Activated CD4-positive, alpha-beta T cell treated with anti-CD3 and anti-CD28 coated beads, Interleukin-2, amount 50 U/mL, for 16 hours (primary cell): ENCODE measurements around the gene AHDC1.
A peak's percentile ranks its signal among the peaks of the same experiment; 100 is the strongest.

Source experiments
- DNase-seq: peaks from one replicate; pipeline ENCODE4 v3.0.0-alpha.2; 2020

AHDC1 gene

DNA sequence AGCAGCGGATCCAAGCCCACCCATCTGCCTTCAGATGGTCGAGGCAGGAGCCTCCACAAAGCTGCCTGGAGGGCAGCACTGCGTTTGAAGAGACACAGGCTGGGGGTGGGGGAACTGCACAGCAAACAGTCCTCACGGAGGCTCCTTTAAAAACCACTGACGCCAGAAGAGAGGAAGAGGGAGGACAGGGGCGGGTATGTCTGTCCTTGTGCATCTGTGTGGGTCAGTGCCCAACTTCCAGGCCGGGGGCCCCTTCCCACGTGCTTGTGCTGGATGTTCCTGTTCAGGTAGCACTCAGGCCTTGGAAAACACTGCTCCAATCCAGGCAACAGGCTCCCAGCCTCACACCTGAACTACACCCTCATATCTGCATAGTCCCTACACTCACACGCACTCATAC is 7.7 kb downstream of the AHDC1 start:
- DNase-seq = no peak

DNA sequence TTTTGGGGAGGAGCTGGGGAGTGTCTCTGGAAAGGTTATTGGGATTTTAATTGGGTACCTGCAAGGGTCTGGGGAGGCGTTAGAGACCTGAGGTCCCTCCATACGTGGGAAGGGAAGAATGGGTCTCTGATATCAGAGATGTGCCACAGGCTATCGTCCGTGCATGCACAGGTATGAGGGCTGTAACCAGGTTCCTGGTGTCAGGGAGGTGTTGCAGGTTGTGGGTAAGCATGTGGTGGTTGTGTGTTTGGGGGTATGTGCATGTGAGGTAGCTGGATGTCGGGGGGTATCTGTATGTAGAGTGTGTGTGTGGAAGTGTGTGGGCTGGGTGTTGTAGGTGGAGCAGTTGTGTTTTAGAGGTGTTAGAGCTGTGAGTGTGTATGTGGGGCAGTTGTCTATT is 8.3 kb downstream of the AHDC1 start:
- no peak for DNase-seq

DNA sequence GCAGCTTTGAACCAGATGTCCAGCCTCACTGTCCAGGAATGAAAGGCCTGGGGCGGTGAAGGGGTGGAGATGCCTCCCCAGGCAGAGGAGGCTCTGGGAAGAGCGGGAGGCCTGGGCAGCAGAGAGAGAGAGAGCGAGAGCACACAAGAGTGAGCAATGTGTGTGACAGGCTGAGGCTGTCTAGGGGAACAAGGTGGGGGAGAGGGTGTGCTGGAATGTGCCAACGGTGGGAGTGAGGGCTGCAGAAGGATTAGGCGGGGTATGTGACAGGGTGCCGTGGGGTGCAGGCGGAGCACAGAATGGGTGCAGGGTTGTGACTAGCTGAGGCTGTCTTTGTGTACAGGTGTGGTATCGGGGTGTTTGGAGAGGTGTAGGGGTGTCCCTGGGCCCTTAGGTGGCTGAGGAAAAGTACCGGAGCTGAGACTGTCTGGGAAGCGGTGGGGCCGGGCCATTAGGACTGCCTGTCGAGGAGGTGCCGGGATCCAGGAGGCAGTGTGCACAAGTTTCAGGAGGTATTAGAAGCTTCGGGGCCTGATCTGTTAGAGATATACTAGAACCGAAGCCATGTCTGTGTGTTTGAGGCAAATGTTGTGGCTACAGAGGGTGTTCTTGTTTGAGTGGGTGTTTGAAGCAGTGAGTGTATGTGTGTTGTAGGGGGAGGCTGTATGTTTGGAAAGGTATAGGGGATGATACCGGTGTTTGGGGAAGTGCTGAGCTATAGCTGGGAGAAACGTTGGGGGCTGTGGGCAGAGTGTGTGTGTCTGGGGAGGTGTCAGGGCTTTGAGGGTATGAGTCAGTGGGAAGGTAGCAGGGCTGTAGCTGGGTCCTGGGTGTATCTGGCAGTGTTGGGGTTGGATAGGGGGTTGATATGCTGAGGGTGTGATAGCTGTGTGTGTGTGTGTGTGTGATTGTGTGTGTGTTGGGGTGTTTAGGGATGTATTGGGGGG is 9.1 kb downstream of the AHDC1 start:
- peak; percentile 33 for DNase-seq

DNA sequence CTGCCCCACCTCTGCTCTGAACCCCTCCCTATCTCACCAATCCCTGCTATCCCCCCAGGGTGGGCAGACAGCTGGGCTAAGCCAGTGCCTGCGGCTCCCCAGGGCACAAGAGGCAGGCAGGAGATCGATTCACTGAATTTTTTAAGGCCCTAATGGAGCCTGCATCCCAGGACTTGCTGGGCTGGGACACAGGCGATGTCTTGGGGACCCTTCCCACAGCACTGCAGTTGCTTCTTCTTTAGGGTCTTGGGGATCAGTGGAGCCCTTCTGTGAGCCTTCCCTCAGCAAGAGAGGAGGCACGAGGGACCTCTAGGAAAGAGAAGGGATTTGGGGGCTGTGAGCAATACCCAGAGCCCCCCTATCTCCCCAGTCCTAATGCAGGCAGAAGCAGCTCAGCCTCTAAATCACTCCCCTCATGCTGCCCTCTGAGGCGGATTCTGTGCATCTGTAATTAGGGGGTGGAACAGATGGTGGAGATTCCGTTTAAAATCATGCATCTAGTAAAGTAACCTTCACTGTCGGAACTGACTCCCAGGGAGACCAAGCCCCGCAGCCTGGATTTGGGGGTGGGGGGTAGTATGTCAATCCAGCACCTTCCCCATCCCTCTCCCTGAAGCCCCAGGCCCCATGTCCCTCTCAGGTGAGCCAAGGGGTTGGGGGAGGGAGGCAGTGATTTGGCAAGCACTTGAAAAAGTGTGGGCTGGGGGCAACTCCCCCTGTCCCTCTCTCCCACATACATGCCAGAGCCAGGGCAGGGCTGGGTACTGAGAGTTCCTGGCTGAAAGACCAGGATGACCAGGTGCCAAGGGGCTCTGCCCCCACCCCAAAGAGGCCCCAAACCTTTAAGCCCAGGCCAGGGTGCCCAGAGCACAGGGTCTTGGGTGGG is 10.0 kb downstream of the AHDC1 start:
- DNase-seq = no peak

- DNase-seq = no peak
Measured at GRCh38 chr1:27592931-27593677, 10.8 kb downstream of the AHDC1 start.

GRCh38 chr1:27592232-27592930 is 11.6 kb downstream of the AHDC1 start:
- DNase-seq = no peak

GRCh38 chr1:27591622-27592021 is 12.3 kb downstream of the AHDC1 start:
- no peak for DNase-seq

- DNase-seq = no peak
Measured at GRCh38 chr1:27590917-27591508, 12.9 kb downstream of the AHDC1 start.

GRCh38 chr1:27589841-27590426 is 14.0 kb downstream of the AHDC1 start:
- no peak for DNase-seq

DNA sequence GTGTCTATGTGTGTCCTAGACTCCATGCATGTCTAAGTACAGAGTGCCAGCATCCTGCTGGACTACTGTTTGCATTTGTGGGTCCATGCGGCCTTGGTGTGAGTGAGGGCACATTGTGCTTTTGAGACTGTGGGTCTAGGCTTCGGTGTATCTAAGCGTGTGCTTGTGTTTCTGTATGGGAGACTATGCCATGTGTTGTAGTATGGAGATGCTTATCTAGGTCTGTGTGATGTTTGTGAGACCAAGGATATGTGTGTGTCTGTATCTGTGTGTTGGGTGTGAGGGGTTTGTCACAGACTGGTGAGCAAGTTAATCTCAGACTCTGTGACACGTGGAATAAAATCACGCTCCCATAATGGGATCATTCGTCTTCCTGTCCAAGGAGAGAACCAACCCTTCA is 14.5 kb downstream of the AHDC1 start:
- no peak for DNase-seq

DNA sequence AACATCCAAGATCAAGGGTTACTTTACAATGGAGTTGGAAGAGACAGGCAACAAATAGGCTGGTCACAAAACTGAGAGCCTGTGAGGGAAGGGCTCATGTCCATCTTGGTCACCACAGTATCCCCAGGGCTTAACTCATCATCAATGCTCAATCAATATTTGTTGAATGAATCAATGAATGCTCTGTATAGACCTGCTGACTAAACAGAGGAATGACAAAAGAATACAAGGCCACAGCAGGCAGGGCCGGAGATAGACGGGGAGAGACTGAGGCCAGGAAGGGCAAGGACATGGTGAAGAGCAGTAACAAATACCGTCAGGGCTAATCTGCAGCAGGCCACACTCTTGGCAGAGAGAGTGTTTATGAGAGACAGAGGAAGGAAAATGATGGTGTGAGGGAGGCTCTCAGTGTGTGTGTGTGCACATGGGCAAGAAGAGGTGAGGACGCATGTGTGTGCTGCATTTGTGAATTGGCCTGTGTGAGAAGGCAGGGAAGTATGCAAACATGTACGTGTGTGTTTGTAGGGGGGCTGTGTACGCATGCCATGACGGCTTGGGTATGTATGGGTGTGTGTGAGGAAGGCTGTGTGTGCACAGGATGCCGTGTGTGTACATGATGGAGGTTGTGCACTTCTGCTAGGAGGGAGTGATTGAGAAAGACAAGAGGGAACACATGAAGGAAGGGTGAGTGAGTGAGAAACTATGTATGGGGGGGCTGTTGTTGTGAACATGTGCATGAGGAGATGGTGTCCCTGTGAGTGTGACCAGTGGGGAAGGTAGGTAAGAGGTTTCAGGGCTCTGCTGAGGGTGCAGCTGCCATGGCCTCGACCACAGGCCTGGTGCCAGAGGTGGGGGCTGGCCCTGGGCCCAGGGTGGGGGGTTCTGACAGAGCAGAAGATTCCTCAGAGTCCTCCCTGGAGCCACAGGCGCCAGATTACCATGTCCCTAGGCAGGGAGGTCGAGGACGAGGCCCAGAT is 15.4 kb downstream of the AHDC1 start:
- DNase-seq = no peak

GRCh38 chr1:27585684-27586083 is 18.3 kb downstream of the AHDC1 start:
- DNase-seq = no peak

DNA sequence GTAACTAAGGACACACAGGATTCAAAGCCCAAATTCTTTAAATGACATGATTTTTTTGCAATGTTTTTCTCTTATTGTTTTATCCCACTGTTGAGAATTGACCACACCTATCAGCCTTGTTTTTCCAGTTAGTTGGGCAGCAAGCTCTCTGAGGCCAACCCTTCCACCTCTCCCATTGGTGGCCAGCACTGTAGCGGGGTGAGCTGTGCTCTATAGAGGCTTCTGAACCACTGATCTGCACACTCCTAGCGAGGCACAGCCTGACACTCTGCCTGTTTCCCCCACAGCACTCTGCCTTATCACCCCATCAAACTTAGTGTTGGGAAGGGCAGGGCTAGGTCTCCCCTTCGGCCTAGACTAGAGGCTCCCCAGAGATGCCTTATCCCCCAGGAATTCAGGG is 19.5 kb downstream of the AHDC1 start:
- DNase-seq = no peak

- DNase-seq = no peak
Measured at GRCh38 chr1:27583479-27583878, 20.5 kb downstream of the AHDC1 start.

DNA sequence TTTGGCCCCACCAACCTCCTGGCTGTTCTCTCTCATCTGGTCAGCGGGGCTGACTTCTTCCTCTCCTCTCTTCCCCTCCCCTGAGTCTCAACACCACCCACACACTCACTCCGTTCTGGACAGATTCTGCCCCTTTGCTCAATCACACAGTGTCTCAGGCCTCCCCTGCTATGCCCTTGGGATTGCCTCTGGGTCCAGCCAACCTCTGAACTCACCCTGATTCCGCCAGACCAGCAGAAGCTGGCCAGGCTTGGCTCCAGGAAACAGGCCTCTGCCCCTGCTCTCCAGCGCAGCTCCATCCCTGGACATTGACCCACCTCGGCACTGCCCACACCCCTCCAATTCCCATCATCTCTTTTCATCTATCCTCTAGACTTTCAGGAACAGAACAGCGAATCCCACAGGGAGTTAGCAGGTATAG is 22.1 kb downstream of the AHDC1 start:
- no peak for DNase-seq

GRCh38 chr1:27577504-27578188 is 26.3 kb downstream of the AHDC1 start:
- no peak for DNase-seq

DNA sequence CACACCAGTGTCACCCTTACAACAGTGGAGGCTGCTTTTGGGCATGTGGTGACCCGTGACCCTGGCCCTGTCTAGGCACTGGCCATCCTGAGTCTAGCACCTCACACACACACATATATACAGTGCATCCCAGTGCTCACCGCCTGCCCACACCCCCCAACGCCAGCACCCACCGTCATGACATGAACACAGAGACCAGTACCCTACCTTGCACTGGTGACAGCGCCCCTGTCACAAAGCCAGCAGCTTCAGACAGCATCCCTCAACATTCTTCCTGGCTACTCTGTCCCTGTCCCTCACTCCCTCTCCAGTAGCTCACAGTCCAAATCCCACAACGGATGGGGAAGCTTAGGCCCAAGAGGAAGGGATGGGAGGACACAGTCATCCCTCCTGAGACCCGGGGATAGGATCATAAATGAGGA is 27.1 kb downstream of the AHDC1 start:
- no peak for DNase-seq

DNA sequence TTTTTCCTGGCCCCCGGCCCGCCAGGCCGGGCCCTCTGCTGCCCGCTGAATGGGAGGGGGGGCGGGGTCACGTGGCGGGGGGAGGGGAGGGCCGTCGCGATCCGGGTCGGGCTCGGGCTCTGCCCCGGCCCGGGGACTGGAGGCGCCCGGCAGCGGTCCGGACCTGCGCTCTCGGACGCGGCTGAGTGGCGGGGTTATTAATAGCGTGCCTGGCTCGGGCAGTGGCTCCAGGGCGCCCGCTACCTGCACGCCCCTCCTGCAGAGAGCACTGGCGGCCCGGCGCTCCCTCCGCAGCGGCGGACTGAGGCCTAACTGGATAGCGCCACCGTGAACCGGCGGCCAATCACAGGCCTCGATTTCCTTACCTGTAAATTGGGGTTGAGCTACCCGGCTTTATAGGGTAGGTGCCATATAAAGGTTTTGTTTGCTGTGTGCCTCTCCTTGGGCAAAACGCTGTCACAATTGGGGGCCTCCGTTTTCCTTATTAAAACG is 28.1 kb downstream of the AHDC1 start:
- DNase-seq = no peak
